ENCODE data around the gene POU2F1. TPM values are rescaled to one million over a fixed set of nuclear protein-coding genes. Genes with fewer than 3 reads are reported as not detected.

POU2F1 gene
- total RNA-seq, 1 experiment from 2014 or later, result 24.5 TPM

DNA sequence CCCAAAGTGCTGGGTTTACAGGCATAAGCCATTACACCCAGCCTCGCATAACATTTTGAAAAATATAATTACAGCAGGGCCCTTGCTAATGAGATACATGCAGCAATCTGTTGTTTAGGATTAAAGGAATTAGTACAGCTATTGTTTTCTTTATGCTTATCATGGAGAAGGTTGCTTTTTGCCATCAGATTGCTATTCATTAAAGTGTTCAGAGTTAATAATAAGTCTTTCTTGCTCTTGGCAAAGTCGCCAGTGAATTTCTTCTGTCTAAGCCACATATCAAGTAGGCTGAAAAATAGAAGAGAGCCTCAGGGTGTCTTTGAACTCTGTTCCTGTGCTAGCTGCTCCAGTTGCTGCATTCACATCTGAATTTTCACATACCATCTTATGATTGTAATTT is 144.1 kb downstream of the POU2F1 start:
- BruUV-seq (replicated peaks), result no TSS peak
- Histone ChIP-seq H3K4me2 (ENCODE audit: low read length) (no peak overlapping the region), H3K27ac (ENCODE audit: low read depth, low read length) (no peak overlapping the region), H4K20me1 (ENCODE audit: insufficient read depth) (0 out of 2 replicates have a peak, but pooled peaks cover 3% of the 10 kb centered on the region), H3K9me2 (ENCODE audit: insufficient read depth) (no peaks in the 10 kb centered on the region), H3K36me3 (ENCODE audit: control insufficient read depth in 1 of 2, insufficient read depth in 2 of 2, low read length in 2 of 2) (no peaks in the 10 kb centered on the region), H3K79me2 (ENCODE audit: insufficient read depth, low read length) (peaks cover 27% of the 10 kb centered on the region), H3K4me1 (ENCODE audit: control insufficient read depth in 1 of 2, insufficient read depth in 2 of 2, low read length in 2 of 2) (no peaks in the 10 kb centered on the region), H3K9me3 (ENCODE audit: control insufficient read depth in 1 of 2, insufficient read depth in 1 of 2, low read depth in 1 of 2, low read length in 2 of 2) (no peaks in the 10 kb centered on the region), H3K4me3 (replicated peaks in 1 of 2; ENCODE audit: low read depth in 1 of 2, low read length in 2 of 2) (no peak overlapping the region), H2AFZ (ENCODE audit: low read depth, low read length, poor library complexity, severe bottlenecking) (no peak overlapping the region), H3K9ac (ENCODE audit: low read length) (no peak overlapping the region), H3K27me3 (ENCODE audit: insufficient read depth, low read length) (no peaks in the 10 kb centered on the region)
- ATAC-seq, result no peak
- RAD21 ChIA-PET (ENCODE audit: low non-redundant PET in 1 of 2, low total read pairs in 2 of 2, uncharacterized antibody in 2 of 2, unreplicated experiment in 2 of 2), result no interaction called here
- CTCF ChIA-PET, result no interaction called here
- intact Hi-C loops (cut with micrococcal nuclease), result no loop called here
- TF ChIP-seq SRF (IDR thresholded peaks at IDR 0.05; ENCODE audit: low read depth) (no peak), EZH2 (IDR thresholded peaks at IDR 0.05) (no peak), POLR2A (IDR thresholded peaks at IDR 0.05; ENCODE audit: borderline replicate concordance, extremely low read depth, insufficient read depth, insufficient read length) (no peak), YY1 (IDR thresholded peaks at IDR 0.05; ENCODE audit: extremely low read depth, insufficient replicate concordance, low read depth, low read length) (no peak), SP1 (IDR thresholded peaks at IDR 0.05; ENCODE audit: low read depth) (no peak), ELF1 (IDR thresholded peaks at IDR 0.05; ENCODE audit: borderline replicate concordance, low read depth) (no peak)
- TF ChIP-seq, protein P1, sequence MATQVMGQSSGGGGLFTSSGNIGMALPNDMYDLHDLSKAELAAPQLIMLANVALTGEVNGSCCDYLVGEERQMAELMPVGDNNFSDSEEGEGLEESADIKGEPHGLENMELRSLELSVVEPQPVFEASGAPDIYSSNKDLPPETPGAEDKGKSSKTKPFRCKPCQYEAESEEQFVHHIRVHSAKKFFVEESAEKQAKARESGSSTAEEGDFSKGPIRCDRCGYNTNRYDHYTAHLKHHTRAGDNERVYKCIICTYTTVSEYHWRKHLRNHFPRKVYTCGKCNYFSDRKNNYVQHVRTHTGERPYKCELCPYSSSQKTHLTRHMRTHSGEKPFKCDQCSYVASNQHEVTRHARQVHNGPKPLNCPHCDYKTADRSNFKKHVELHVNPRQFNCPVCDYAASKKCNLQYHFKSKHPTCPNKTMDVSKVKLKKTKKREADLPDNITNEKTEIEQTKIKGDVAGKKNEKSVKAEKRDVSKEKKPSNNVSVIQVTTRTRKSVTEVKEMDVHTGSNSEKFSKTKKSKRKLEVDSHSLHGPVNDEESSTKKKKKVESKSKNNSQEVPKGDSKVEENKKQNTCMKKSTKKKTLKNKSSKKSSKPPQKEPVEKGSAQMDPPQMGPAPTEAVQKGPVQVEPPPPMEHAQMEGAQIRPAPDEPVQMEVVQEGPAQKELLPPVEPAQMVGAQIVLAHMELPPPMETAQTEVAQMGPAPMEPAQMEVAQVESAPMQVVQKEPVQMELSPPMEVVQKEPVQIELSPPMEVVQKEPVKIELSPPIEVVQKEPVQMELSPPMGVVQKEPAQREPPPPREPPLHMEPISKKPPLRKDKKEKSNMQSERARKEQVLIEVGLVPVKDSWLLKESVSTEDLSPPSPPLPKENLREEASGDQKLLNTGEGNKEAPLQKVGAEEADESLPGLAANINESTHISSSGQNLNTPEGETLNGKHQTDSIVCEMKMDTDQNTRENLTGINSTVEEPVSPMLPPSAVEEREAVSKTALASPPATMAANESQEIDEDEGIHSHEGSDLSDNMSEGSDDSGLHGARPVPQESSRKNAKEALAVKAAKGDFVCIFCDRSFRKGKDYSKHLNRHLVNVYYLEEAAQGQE (IDR thresholded peaks at IDR 0.05; ENCODE audit: low read depth), result no peak
- TF ChIP-seq, protein P2, sequence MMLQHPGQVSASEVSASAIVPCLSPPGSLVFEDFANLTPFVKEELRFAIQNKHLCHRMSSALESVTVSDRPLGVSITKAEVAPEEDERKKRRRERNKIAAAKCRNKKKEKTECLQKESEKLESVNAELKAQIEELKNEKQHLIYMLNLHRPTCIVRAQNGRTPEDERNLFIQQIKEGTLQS (IDR thresholded peaks at IDR 0.05), result no peak
- TF ChIP-seq, protein P3, sequence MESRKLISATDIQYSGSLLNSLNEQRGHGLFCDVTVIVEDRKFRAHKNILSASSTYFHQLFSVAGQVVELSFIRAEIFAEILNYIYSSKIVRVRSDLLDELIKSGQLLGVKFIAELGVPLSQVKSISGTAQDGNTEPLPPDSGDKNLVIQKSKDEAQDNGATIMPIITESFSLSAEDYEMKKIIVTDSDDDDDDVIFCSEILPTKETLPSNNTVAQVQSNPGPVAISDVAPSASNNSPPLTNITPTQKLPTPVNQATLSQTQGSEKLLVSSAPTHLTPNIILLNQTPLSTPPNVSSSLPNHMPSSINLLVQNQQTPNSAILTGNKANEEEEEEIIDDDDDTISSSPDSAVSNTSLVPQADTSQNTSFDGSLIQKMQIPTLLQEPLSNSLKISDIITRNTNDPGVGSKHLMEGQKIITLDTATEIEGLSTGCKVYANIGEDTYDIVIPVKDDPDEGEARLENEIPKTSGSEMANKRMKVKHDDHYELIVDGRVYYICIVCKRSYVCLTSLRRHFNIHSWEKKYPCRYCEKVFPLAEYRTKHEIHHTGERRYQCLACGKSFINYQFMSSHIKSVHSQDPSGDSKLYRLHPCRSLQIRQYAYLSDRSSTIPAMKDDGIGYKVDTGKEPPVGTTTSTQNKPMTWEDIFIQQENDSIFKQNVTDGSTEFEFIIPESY (IDR thresholded peaks at IDR 0.05; ENCODE audit: extremely low read depth, insufficient replicate concordance, low read length), result no peak
- no peak for DNase-seq (ENCODE audit: low read depth, low spot score)
- POLR2A ChIA-PET, result no interaction called here

Measured in HCT116 (cell line).